Measurements from ENCODE around the gene ENTPD3. TPM values are rescaled to one million over a fixed set of nuclear protein-coding genes. Genes with fewer than 3 reads are reported as not detected.

Gene ENTPD3
- polyA plus RNA-seq, 3 donors, result not detected

- peaks cover 0 to 3% (median 0%) of the 10 kb centered on the region in 7 donors for H3K9me3 Mint-ChIP-seq
- TF ChIP-seq CTCF (IDR thresholded peaks at IDR 0.05), result no peak
- no peaks in the 10 kb centered on the region for H3K36me3 ChIP-seq (replicated peaks in 1 of 2; ENCODE audit: control insufficient read depth in 1 of 2, insufficient read depth in 2 of 2, low read length in 2 of 2)
- no peak overlapping the region for H3K9ac ChIP-seq (ENCODE audit: insufficient read depth, low read length, poor library complexity, severe bottlenecking)
- H2AFZ ChIP-seq (ENCODE audit: insufficient read depth, low read depth, low read length, poor library complexity, severe bottlenecking), result no peak overlapping the region
- WGBS (ENCODE audit: insufficient coverage), result 80% methylated on average over 1 of the region's 2 CpGs
- intact Hi-C loops (cut with micrococcal nuclease), result no loop called here
- DNase-seq, result no peak
- no peak overlapping the region for H3K27ac Mint-ChIP-seq
- H3K4me1 ChIP-seq (ENCODE audit: control insufficient read depth in 1 of 2, insufficient read depth in 2 of 2, low read length in 2 of 2), result no peaks in the 10 kb centered on the region
- no peaks in the 10 kb centered on the region for H4K20me1 ChIP-seq (ENCODE audit: insufficient read depth, low read length)
- H3K4me2 ChIP-seq (replicated peaks; ENCODE audit: extremely low read depth, low read length, poor library complexity, severe bottlenecking), result no peak overlapping the region
- H3K4me3 Mint-ChIP-seq, result no peak overlapping the region
- H3K79me2 ChIP-seq (ENCODE audit: insufficient read depth, low read length), result no peaks in the 10 kb centered on the region
- H3K36me3 Mint-ChIP-seq, result no peaks in the 10 kb centered on the region
- H3K4me3 ChIP-seq (replicated peaks in 1 of 3; ENCODE audit: low read depth in 2 of 3, low read length in 3 of 3), result no peak overlapping the region
- H3K27me3 ChIP-seq (ENCODE audit: control insufficient read depth in 2 of 2, insufficient read depth in 2 of 2, low read length in 2 of 2), result no peaks in the 10 kb centered on the region
- H3K4me1 Mint-ChIP-seq, result no peaks in the 10 kb centered on the region
- no peaks in the 10 kb centered on the region for H3K9me3 ChIP-seq (replicated peaks in 1 of 2; ENCODE audit: control insufficient read depth in 1 of 2, insufficient read depth in 1 of 2, low read length in 2 of 2)
- peaks cover 2 to 3% (median 2%) of the 10 kb centered on the region in 3 donors for H3K27me3 Mint-ChIP-seq (ENCODE audit: low read depth in 3 of 3)
- H3K27ac ChIP-seq (ENCODE audit: low read depth in 1 of 2, low read length in 2 of 2), result no peak overlapping the region
Observed at GRCh38 chr3:40366203-40367162, 20.5 kb upstream of the ENTPD3 start.

- Histone ChIP-seq H3K4me2 (replicated peaks; ENCODE audit: extremely low read depth, low read length, poor library complexity, severe bottlenecking) (no peak overlapping the region), H4K20me1 (ENCODE audit: insufficient read depth, low read length) (no peaks in the 10 kb centered on the region), H3K27ac (ENCODE audit: low read depth in 1 of 2, low read length in 2 of 2) (no peak overlapping the region), H3K36me3 (replicated peaks in 1 of 2; ENCODE audit: control insufficient read depth in 1 of 2, insufficient read depth in 2 of 2, low read length in 2 of 2) (no peaks in the 10 kb centered on the region), H3K79me2 (ENCODE audit: insufficient read depth, low read length) (no peaks in the 10 kb centered on the region), H3K27me3 (ENCODE audit: control insufficient read depth in 2 of 2, insufficient read depth in 2 of 2, low read length in 2 of 2) (no peaks in the 10 kb centered on the region), H3K9ac (ENCODE audit: insufficient read depth, low read length, poor library complexity, severe bottlenecking) (no peak overlapping the region), H3K4me1 (ENCODE audit: control insufficient read depth in 1 of 2, insufficient read depth in 2 of 2, low read length in 2 of 2) (no peaks in the 10 kb centered on the region), H2AFZ (ENCODE audit: insufficient read depth, low read depth, low read length, poor library complexity, severe bottlenecking) (no peak overlapping the region), H3K9me3 (replicated peaks in 1 of 2; ENCODE audit: control insufficient read depth in 1 of 2, insufficient read depth in 1 of 2, low read length in 2 of 2) (no peaks in the 10 kb centered on the region), H3K4me3 (replicated peaks in 1 of 3; ENCODE audit: low read depth in 2 of 3, low read length in 3 of 3) (no peak overlapping the region)
- no peak for DNase-seq
- no peaks in the 10 kb centered on the region for H3K36me3 Mint-ChIP-seq
- no CpG with 5 or more reads among the region's 1 CpG for WGBS (ENCODE audit: insufficient coverage)
- no peak overlapping the region for H3K27ac Mint-ChIP-seq
- H3K4me1 Mint-ChIP-seq, result no peaks in the 10 kb centered on the region
- H3K9me3 Mint-ChIP-seq, result peaks cover 0 to 3% (median 0%) of the 10 kb centered on the region in 7 donors
- peaks cover 2 to 3% (median 2%) of the 10 kb centered on the region in 3 donors for H3K27me3 Mint-ChIP-seq (ENCODE audit: low read depth in 3 of 3)
- TF ChIP-seq CTCF (IDR thresholded peaks at IDR 0.05), result no peak
- intact Hi-C loops (cut with micrococcal nuclease), result no loop called here
- H3K4me3 Mint-ChIP-seq, result no peak overlapping the region
Observed at GRCh38 chr3:40369716-40370115, 17.3 kb upstream of the ENTPD3 start.

Measured in CD14-positive monocyte (primary cell).